ENCODE measurements around the gene XYLT1.

Gene XYLT1

GRCh38 chr16:17224879-17225281 lies 245.9 kb downstream of the XYLT1 start:
- no peak overlapping the region for H3K27ac ChIP-seq
- DNase-seq (ENCODE audit: low read depth, low spot score), result no peak

DNA sequence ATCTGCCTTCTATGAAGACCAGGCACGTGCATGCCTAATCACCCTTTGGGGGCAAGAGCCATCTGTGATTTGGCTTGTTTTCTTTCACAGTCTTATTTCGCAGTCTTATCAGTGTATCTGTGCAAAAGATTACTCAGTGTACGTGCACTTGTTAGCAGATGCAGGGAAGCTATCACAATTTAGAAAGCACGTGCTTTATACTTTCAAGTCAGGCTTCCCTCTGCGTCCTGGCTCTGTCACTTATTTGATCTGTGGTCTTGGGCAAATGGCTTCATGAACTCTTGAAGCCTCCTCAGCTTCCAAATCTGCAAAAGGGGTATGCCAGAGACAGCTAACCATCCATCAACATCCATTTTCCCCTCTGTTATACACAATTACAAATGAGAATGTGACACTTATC lies 246.4 kb downstream of the XYLT1 start:
- no peak for DNase-seq (ENCODE audit: low read depth, low spot score)
- no peak overlapping the region for H3K27ac ChIP-seq

GRCh38 chr16:17223576-17223975 lies 247.2 kb downstream of the XYLT1 start:
- DNase-seq (ENCODE audit: low read depth, low spot score), result no peak
- no peak overlapping the region for H3K27ac ChIP-seq

DNA sequence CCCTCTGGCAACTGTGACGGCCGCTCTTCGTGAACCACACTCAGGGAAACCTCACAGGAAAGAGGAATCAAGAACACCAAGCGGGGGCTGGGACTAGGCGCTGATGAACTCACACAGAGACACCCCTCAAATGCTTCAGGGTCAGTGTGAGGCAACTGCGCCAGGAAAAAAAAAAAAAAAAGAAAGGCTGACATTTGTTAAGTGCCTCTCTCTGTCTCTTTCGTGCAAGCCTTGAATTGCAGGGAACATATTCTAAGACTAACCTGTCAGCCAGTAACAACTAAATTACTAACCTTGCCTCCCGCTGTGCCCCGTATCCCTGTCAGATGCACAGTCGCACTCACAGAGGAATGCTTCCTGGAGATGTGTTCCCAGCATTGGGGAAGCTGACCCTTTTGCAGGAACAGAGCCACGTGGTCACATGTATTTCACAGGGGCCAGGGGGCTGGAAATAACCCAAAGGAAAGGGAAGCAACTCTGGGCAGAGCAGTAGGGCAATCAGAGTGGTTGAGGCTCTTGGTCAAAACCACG lies 247.8 kb downstream of the XYLT1 start:
- H3K27ac ChIP-seq, result no peak overlapping the region
- DNase-seq (ENCODE audit: low read depth, low spot score), result no peak

DNA sequence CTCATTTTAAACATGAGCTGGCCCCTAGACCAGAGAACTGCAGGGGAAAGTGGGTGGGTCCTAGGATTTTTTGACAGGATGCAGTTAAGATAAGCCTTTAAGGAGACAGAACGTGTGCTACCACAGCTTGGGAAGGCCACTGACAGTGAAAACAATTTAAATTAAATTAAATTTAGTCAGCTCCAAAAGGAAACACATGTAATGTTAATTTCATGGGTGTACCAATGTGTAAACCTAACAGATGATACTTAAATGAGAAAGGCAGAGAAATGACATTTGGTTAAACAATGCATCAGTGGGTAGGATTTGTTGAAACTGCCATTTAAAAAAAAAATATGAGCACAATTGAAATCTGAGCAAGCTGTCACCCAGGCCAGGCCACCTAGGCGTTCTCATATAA lies 250.8 kb downstream of the XYLT1 start:
- H3K27ac ChIP-seq, result no peak overlapping the region
- no peak for DNase-seq (ENCODE audit: low read depth, low spot score)

- no peak overlapping the region for H3K27ac ChIP-seq
- DNase-seq (ENCODE audit: low read depth, low spot score), result no peak
These were observed 254.8 kb downstream of the XYLT1 start for GRCh38 chr16:17215936-17216335.

DNA sequence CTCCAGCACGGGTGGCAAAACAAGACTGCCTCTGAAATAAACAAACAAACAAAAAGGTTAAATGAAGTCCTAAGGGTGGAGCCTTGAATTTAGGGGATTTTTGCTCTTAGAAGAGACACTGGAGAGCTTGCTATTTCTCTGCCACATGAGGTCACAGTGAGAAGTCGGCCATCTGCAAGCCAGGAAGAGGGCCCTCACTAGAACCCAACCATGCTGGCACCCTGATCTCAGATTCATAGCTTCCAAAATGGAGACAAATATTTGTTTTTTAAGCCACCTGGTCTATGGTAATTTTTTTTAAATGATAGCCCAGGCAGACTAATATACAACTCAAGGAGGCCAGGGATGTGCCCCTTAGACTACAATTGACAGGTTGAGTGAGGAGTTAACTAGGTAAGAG lies 255.5 kb downstream of the XYLT1 start:
- no peak overlapping the region for H3K27ac ChIP-seq
- no peak for DNase-seq (ENCODE audit: low read depth, low spot score)

DNA sequence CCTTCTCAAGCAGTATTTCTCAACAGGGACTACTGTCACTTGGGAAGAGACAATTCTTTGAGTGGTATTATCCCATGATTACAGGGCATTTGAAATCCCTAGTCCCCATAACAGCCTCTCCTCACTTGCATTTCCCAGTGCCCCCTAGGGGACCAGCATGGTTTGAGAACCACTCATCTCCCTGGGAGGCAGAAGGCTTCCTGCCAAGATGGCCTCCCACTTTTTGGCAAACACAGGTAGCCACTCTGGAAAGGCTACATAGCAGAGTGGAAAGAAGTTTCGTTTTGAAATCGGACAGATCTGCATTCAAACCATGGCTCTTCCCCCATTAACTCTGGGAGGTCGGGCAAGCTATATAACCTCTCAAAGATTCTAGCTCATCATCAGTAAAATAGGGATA lies 256.8 kb downstream of the XYLT1 start:
- no peak overlapping the region for H3K27ac ChIP-seq
- DNase-seq (ENCODE audit: low read depth, low spot score), result no peak

GRCh38 chr16:17213025-17213424 lies 257.7 kb downstream of the XYLT1 start:
- DNase-seq (ENCODE audit: low read depth, low spot score), result no peak
- H3K27ac ChIP-seq, result no peak overlapping the region

DNA sequence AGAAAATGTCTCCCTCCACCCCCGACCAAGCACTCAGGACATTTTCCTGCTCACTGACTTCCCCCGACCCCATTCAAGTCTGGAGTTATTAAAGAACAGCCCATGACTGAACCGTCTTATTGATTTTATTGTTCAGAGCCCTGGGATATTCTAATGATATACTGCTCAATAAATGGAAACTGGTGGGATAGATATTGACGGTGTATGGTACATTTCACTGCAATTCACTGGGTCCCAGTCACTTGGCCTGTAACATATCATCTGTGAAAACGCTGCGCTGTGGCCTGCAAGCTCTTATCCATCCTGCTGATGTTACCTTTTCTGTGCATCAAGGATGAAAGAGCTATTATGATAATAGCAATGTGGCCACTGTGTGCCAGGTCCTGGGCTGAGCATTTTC lies 258.2 kb downstream of the XYLT1 start:
- H3K27ac ChIP-seq, result no peak overlapping the region
- DNase-seq (ENCODE audit: low read depth, low spot score), result no peak

GRCh38 chr16:17211797-17212196 lies 259.0 kb downstream of the XYLT1 start:
- H3K27ac ChIP-seq, result no peak overlapping the region
- DNase-seq (ENCODE audit: low read depth, low spot score), result no peak

DNA sequence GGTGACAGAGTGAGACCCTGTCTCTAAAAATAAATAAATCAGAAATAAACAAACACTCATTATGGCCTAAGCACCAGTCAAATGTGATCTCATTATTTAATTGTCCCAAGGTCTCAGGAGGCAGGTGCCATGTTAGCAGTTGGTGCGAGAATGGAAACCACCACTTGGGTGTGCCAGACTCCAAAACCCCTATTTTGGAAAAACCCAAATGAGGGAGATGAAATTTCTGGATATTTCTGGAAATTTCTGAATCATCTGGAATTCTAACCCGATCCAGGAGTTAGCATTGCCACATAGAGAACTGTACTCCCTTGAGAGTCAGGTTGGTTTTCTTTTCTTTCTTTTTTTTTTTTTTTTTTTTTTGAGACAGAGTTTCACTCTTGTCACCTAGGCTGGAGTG lies 264.0 kb downstream of the XYLT1 start:
- no peak for DNase-seq (ENCODE audit: low read depth, low spot score)
- H3K27ac ChIP-seq, result no peak overlapping the region

- no peak for DNase-seq (ENCODE audit: low read depth, low spot score)
- H3K27ac ChIP-seq, result no peak overlapping the region
These were observed 265.2 kb downstream of the XYLT1 start for GRCh38 chr16:17205279-17206211.

DNA sequence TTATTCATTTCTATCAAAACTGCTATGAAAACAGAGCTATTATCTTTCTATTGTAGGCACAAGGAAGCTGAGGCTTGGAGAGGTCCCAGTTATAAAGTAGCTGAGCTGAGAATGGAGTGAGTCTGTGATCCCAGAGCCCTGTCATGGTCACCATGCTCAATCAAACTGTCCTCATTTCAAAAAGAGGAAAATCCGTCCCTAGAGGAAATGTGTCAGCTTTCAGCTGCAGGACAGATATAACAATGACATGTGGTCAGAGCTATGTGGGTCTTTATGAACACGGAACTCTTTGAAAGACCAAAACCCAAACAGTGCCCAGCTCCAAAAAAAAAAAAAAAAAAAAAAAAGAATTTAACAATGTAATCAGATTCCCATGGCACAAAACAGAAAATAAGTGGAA lies 266.1 kb downstream of the XYLT1 start:
- DNase-seq (ENCODE audit: low read depth, low spot score), result no peak
- H3K27ac ChIP-seq, result no peak overlapping the region

DNA sequence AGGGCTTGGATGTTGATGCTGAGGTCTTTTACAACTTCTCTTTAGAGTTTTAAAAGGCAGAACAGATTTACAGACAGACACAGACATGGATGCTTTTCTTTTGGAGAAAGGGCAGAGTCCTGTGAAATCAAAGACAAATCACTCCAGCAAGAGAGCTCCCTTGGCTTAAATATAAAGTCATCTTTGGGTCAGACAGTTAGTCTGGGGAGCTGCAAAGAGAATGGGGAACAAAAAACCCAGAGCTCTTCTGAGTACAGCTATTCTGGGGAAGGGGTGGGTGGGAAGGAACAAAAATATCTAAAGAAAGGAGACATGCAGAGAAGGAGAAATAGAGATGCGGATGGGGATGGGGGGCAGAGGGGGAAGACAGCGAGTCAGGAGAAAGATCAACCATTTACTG lies 266.6 kb downstream of the XYLT1 start:
- no peak for DNase-seq (ENCODE audit: low read depth, low spot score)
- no peak overlapping the region for H3K27ac ChIP-seq

GRCh38 chr16:17203424-17203823 lies 267.3 kb downstream of the XYLT1 start:
- no peak for DNase-seq (ENCODE audit: low read depth, low spot score)
- H3K27ac ChIP-seq, result no peak overlapping the region

DNA sequence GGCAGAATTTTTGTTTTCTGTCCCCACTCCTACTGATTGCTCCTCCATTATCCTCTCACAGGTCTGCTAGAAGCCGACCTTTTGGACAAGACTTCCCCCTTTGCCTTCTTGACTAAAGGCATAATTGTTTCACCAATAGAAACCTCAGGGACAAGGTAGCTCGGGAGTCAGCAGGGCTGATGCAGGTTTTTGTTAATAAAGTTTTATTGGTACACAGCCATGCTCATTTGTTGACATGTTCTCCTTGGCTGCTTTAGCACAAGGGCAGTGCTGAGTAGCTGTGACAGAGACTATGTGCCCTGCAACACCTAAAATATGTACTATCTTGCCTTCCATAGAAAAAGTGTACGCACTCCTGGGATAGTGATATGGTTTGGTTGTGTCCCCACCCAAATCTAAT lies 271.6 kb downstream of the XYLT1 start:
- no peak for DNase-seq (ENCODE audit: low read depth, low spot score)
- no peak overlapping the region for H3K27ac ChIP-seq

- H3K27ac ChIP-seq, result no peak overlapping the region
- DNase-seq (ENCODE audit: low read depth, low spot score), result no peak
These were observed 274.2 kb downstream of the XYLT1 start for GRCh38 chr16:17196526-17196925.

- no peak for DNase-seq (ENCODE audit: low read depth, low spot score)
- no peak overlapping the region for H3K27ac ChIP-seq
These were observed 276.5 kb downstream of the XYLT1 start for GRCh38 chr16:17194190-17194780.

DNA sequence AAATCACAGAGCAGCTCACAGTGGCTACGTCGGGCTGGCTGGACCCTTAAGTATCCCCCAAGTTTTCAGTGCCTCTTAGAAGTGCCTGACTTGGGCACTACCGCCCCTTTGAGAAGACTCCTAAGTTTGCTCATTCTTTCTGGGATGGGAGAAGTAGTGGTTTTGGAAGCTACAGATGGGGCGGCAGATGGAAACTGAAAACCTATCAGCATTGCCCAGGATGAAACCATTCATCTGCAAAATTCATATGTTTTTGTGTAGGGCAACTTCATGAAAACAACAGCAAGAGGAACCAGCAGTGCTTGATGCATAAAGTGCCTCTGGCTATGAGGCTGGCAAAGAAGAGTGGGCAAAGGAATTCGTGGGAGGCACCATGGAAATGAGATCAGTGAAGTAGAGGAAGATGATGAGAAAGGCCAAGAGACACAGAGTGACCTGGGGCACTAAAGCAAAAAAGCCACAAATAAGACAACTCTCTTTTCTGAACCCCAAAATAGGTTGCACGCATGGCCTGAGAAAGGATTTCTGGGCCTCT lies 277.1 kb downstream of the XYLT1 start:
- no peak for DNase-seq (ENCODE audit: low read depth, low spot score)

GRCh38 chr16:17184026-17184425 lies 286.7 kb downstream of the XYLT1 start:
- DNase-seq (ENCODE audit: low read depth, low spot score), result no peak
- H3K27ac ChIP-seq, result no peak overlapping the region

More for the DNA sequence above, 277.1 kb downstream of the XYLT1 start:
- H3K27ac ChIP-seq, result no peak overlapping the region
